ENCODE data around the gene GRAMD4. TPM values are rescaled to one million over a fixed set of nuclear protein-coding genes. Genes with fewer than 3 reads are reported as not detected.

The GRAMD4 gene
- total RNA-seq, 1 experiment from 2014 or later, result 23.4 TPM

- H3K36me3 Mint-ChIP-seq (ENCODE audit: insufficient read depth, unreplicated experiment), result no peaks in the 10 kb centered on the region
- no peak overlapping the region for H3K27ac Mint-ChIP-seq (ENCODE audit: unreplicated experiment)
- DNase-seq, result peak; percentile 19 to 32
- TSS peak; percentile 12 for BruUV-seq (replicated peaks)
- no peaks in the 10 kb centered on the region for H3K27me3 Mint-ChIP-seq (ENCODE audit: insufficient read depth, unreplicated experiment)
- Histone ChIP-seq H3K27me3 (replicated peaks; ENCODE audit: control insufficient read depth, insufficient read depth, low read length) (no peaks in the 10 kb centered on the region), H3K36me3 (ENCODE audit: control insufficient read depth, insufficient read depth, low read length) (no peaks in the 10 kb centered on the region), H3K4me1 (peaks cover 47% of the 10 kb centered on the region), H3K4me3 (ENCODE audit: low read depth, low read length) (no peak overlapping the region), H3K9me3 (no peaks in the 10 kb centered on the region)
- TF ChIP-seq CTCF (IDR thresholded peaks at IDR 0.05; ENCODE audit: insufficient read depth in 1 of 2, low read depth in 1 of 2, low read length in 1 of 2, severe bottlenecking in 1 of 2, unreplicated experiment in 1 of 2), result no peak
- ChIA-PET CTCF (no interaction called here), POLR2A (no interaction called here)
- H3K4me1 Mint-ChIP-seq (ENCODE audit: low read depth, unreplicated experiment), result peaks cover 36% of the 10 kb centered on the region
- intact Hi-C loops (cut with micrococcal nuclease; ENCODE audit: unreplicated experiment), result no loop called here
- peak overlapping the region; percentile 78 for H3K4me3 Mint-ChIP-seq (ENCODE audit: unreplicated experiment)
- no peaks in the 10 kb centered on the region for H3K9me3 Mint-ChIP-seq (ENCODE audit: unreplicated experiment)
Observed at GRCh38 chr22:46578824-46579561, 41.2 kb upstream of the GRAMD4 start.

GRCh38 chr22:46579751-46580449, 40.3 kb upstream of the GRAMD4 start:
- intact Hi-C loops (cut with micrococcal nuclease; ENCODE audit: unreplicated experiment), result no loop called here
- no peak for TF ChIP-seq CTCF (IDR thresholded peaks at IDR 0.05; ENCODE audit: insufficient read depth in 1 of 2, low read depth in 1 of 2, low read length in 1 of 2, severe bottlenecking in 1 of 2, unreplicated experiment in 1 of 2)
- POLR2A ChIA-PET, result no interaction called here
- H3K4me1 ChIP-seq, result peaks cover 44% of the 10 kb centered on the region
- H3K27ac Mint-ChIP-seq (ENCODE audit: unreplicated experiment), result no peak overlapping the region
- no peaks in the 10 kb centered on the region for H3K9me3 Mint-ChIP-seq (ENCODE audit: unreplicated experiment)
- no peak overlapping the region for H3K4me3 ChIP-seq (ENCODE audit: low read depth, low read length)
- H3K36me3 Mint-ChIP-seq (ENCODE audit: insufficient read depth, unreplicated experiment), result no peaks in the 10 kb centered on the region
- peaks cover 37% of the 10 kb centered on the region for H3K4me1 Mint-ChIP-seq (ENCODE audit: low read depth, unreplicated experiment)
- no TSS peak for BruUV-seq (replicated peaks)
- CTCF ChIA-PET, result no interaction called here
- H3K4me3 Mint-ChIP-seq (ENCODE audit: unreplicated experiment), result no peak overlapping the region
- no peaks in the 10 kb centered on the region for H3K36me3 ChIP-seq (ENCODE audit: control insufficient read depth, insufficient read depth, low read length)
- no peaks in the 10 kb centered on the region for H3K27me3 ChIP-seq (replicated peaks; ENCODE audit: control insufficient read depth, insufficient read depth, low read length)
- H3K9me3 ChIP-seq, result no peaks in the 10 kb centered on the region
- no peaks in the 10 kb centered on the region for H3K27me3 Mint-ChIP-seq (ENCODE audit: insufficient read depth, unreplicated experiment)
- DNase-seq, result no peak

- Mint-ChIP-seq H3K36me3 (ENCODE audit: insufficient read depth, unreplicated experiment) (no peaks in the 10 kb centered on the region), H3K4me3 (ENCODE audit: unreplicated experiment) (no peak overlapping the region), H3K9me3 (ENCODE audit: unreplicated experiment) (no peaks in the 10 kb centered on the region), H3K27me3 (ENCODE audit: insufficient read depth, unreplicated experiment) (no peaks in the 10 kb centered on the region), H3K4me1 (ENCODE audit: low read depth, unreplicated experiment) (peaks cover 25% of the 10 kb centered on the region), H3K27ac (ENCODE audit: unreplicated experiment) (no peak overlapping the region)
- ChIA-PET POLR2A (no interaction called here), CTCF (no interaction called here)
- peaks cover 33% of the 10 kb centered on the region for H3K4me1 ChIP-seq
- no peaks in the 10 kb centered on the region for H3K27me3 ChIP-seq (replicated peaks; ENCODE audit: control insufficient read depth, insufficient read depth, low read length)
- no TSS peak for BruUV-seq (replicated peaks)
- TF ChIP-seq CTCF (IDR thresholded peaks at IDR 0.05; ENCODE audit: insufficient read depth in 1 of 2, low read depth in 1 of 2, low read length in 1 of 2, severe bottlenecking in 1 of 2, unreplicated experiment in 1 of 2), result no peak
- no peak overlapping the region for H3K4me3 ChIP-seq (ENCODE audit: low read depth, low read length)
- H3K36me3 ChIP-seq (ENCODE audit: control insufficient read depth, insufficient read depth, low read length), result no peaks in the 10 kb centered on the region
- intact Hi-C loops (cut with micrococcal nuclease; ENCODE audit: unreplicated experiment), result no loop called here
- no peak for DNase-seq
- H3K9me3 ChIP-seq, result no peaks in the 10 kb centered on the region
Observed at GRCh38 chr22:46580940-46581537, 39.1 kb upstream of the GRAMD4 start.

Measured in Caco-2 (cell line).